ENCODE data around the gene BBX. TPM values are rescaled to one million over a fixed set of nuclear protein-coding genes. Genes with fewer than 3 reads are reported as not detected.

BBX gene
- total RNA-seq, 2 experiments from 2014 or later: 42.9 to 48.0 TPM

DNA sequence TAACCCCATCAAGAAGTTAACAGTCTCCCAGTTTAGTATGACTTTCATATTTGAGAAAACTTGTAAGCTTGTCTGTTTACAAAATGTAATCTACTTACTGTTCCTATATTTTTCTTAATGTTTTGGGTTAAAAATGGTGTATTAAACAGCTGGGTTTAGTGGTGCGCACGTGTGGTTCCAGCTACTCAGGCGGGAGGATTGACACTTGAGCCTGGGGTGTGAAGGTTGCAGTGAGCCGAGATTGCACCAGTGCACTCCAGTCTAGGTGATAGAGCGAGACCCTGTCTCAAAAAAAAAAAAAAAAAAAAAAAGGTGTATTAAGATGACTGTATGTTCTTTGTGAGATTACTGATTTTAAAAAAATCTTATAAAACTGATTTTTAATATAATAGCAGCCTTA lies 69.3 kb downstream of the BBX start:
- POLR2A ChIA-PET: no interaction called here
- CTCF ChIA-PET: no interaction called here

DNA sequence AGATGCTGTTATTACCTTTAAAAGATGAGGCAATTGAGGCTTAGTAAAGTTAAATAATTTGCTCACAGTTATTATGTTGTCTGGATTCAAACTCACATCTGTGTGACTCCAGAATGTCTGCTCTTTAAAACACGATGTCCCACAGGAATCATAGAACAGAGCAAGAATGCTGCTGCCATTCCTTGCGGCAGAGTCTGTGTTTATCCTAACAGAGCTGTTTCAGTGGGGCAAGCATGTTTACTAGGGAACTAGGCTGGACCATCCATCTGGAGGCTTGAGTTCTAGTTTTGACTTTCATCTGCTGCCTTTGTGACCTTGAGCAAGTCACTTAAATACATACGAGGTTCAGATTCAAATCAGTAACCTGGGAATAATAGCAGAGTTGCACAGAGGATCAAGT lies 72.1 kb downstream of the BBX start:
- POLR2A ChIA-PET: no interaction called here
- CTCF ChIA-PET: no interaction called here

DNA sequence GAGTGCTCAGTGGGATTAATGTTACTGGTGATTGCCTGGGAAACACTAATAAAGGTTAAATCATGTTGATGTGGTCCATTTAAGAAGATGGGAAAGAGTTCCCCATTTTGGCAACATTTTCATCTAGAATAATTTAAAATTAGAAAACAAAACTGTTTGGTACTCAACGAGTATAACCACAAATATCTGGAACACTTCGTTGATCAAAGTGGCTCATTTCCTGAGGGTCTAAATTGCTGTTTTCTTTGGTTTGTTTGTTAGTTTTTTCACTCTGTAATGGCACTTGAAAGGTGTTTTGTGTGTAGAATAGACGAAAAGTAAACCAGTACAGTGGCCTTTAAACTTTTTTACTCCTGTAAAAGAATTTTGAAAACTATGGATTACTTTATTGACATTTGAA lies 73.9 kb downstream of the BBX start:
- ChIA-PET CTCF (no interaction called here), POLR2A (no interaction called here)

DNA sequence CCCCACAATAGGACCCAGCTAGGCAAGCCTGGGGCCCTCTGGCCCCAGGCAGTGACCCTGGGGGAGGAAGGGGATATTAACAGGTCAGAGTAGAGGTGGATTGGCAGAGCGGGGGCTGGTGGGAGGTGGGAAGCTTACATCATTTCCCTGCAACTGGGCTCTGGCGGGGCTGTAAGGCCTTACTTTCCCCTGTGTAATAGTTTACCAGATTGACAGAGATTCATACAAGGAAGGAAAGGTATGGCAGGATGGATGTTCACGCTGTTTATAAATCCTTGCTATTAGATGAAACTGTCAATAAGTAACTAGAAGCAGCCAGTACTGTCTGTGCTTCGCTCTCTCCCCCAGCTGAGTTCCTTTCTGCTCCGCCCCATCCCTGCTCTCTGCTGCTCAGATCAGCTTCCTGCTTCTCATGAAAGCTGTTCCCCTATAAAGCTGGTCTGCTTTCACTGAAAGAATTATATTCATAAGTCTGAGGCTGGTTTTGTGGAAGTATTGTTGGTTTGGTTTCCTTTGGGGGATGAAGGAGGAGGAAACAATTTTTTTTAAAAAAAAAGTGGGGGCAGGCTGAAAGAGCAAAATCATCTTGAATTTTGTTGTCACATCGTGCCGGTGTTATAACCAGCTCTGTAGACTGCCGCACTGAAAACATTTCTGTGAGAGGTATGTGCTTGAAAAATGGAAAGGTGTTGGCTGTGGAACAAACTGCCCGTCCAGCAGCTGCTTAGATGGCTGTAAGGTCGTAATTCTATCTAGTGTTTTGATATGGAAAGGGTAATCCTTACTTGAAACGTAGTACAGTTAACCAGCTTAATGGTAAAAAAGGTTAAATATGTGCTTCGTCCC lies 76.4 kb downstream of the BBX start:
- CTCF ChIA-PET: interaction anchor here (0.9 to 2.1 kb wide), 4 partner anchors 8 to 168 kb away, joined by 3 to 5 read pairs (median 3); no protein-coding TSS in a partner anchor
- POLR2A ChIA-PET: interaction anchor here (1.2 kb wide), 1 partner anchor 168 kb away, joined by 3 read pairs; no protein-coding TSS in a partner anchor

DNA sequence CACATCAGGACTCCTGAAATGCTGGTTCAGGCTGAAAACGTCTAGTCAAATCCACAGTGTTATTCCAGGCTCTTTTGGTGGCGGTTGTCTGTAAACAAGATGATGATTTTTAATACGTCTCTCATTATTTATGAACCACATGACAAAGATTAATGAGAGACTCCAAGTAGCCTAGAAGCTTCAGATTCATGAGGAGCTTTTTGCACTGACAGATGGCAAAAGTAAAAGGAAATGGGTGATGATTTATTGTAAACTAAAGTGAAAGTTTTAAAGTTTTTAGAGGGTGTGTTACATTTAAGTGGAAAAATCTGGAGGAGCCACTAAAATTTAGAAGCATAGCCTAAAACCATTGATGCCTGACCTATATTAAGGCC lies 77.0 kb downstream of the BBX start:
- POLR2A ChIA-PET: no interaction called here
- CTCF ChIA-PET: interaction anchor here (1.3 to 2.1 kb wide), 2 partner anchors 14 to 169 kb away, joined by 3 to 5 read pairs; no protein-coding TSS in a partner anchor

DNA sequence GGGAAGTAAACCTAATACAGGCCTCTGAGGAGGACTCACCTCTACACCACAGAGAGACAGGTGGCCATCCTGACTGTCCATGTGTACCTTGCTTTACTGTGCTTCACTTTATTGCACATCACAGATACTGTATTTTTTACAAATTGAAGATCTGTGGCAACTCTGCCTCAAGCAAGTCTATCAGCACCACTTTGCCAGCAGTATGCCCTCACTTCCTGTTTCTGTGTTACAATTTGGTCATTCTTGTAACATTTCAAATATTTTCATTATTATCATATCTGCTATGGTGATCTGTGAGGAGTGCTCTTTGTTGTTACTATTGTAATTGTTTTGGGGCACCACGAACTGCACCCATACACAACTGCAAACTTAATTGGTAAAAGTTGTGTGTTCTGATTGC lies 78.0 kb downstream of the BBX start:
- ChIA-PET CTCF (no interaction called here), POLR2A (no interaction called here)

DNA sequence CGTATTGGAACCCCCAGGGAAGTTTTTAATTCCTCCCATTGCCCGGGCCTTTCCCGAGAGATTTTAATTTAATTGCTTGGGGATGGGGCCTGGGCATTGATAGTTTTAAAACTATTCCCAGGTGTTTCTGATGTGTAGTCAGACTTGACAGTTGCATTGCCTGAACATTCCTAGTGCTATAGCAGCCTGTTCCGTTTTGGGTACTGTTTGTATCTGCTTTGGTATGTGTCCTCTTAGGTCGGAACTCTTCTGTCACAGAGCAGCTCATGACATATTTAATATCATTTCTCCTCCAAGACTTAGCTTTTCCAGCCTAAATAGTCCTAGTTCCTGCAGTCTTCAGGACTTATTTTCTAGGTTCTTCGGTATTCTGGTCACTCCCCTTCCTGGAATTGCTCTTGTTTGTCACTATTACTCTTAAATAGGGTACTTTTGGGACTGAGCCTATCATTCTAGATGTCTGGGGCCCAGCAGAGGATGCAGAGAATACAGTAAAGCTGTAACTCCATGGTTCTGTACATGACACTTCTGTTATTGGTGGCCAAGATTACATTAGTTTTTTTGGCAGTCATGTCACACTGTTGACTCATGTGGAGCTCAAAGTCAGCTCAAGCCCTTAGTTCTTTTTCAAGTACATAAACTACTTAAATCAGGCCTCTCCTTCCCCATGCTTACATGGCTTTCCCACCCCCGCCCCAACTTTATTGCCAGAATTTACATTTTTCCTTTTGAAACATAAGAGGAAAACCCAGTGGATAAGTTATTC lies 81.5 kb downstream of the BBX start:
- ChIA-PET POLR2A (no interaction called here), CTCF (no interaction called here)

DNA sequence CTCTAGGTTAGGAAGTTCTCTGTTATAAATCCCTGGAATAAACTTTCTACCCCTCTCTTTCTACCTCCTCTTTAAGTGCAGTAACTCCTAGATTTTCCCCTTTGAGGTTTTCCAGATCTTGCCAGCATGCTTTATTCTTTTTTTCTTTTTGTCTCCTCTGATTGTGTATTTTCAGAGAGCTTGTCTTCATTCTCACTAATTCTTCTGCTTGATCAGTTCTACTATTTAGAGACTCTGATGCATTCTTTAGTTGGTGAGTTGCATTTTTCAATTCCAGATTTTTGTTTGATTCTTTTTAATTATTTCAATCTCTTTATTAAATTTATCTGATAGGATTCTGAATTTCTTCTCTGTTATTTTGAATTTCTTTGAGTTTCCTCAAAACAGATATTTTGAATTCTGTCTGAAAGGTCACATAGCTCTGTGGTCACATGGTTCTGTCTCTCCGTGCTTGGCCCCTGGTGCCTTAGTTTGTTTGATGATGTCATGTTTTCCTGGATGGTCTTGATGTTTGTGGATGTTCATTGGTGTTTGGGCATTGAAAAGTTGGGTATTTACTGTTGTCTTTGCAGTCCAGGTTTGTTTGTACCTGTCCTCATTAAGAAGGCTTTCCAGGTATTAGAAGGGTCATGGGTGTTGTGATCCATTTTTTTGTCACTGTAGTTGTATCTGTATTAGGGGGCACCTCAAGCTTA lies 89.2 kb downstream of the BBX start:
- POLR2A ChIA-PET: no interaction called here
- CTCF ChIA-PET: interaction anchor here (1.1 kb wide), 1 partner anchor 14 kb away, joined by 3 read pairs; no protein-coding TSS in a partner anchor

DNA sequence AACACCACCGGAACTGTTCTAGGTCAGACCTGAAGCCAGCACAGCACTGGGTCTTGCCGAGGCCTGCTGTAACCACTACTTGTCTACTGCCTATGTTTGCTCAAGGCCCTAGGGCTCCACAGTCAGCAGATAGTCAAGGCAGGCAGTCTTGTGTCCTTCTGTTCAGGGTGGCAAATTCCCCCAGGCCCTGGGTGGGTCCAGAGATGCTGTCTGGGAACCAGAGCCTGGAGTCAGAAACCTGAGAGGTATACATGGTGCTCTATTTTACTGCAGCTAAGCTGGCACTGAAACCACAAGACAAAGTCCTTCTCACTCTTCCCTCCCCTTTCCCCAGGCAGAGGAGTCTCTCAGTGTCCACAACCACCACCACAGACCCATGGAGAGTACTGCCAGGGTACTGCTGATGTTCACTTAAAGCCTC lies 89.9 kb downstream of the BBX start:
- ChIA-PET CTCF (no interaction called here), POLR2A (no interaction called here)

DNA sequence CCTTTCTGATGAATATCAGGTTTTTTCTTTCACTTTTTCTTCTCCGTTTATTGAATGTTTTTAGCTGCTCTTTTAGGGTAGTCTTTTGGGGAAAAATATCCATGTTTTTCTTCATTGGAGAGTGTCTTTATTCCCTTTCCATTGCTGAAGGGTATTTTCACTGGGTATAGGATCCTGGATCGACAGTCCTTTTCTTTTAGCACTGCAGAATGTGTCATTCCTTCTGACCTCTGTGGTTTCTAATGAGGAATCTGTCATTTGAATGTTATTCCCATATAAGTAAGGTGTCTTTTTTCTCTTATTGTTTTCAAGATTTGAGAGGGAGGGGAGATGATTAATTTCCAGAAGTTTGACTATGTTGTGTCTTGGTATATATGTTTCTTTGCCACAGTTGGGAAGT lies 96.8 kb downstream of the BBX start:
- ChIA-PET CTCF (no interaction called here), POLR2A (no interaction called here)

DNA sequence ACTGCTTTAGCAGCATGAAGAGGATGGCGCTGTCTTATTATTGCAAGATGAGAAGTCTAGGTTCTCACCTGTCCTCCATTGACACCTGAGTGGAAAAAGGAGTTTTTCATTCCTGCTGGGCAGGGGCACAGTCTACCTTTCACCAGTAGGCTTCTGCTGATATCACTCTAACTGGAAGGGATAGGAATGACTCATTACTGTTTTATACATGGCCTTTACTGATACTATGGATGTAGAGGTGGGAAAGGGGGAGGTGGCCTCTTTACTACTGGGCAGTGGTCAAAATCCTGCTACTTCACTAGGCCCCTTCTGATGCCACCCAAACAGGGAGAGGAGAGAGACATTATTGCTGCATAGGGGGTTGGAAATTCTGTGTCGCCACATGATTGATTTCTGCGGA lies 97.8 kb downstream of the BBX start:
- CTCF ChIA-PET: no interaction called here
- POLR2A ChIA-PET: no interaction called here

DNA sequence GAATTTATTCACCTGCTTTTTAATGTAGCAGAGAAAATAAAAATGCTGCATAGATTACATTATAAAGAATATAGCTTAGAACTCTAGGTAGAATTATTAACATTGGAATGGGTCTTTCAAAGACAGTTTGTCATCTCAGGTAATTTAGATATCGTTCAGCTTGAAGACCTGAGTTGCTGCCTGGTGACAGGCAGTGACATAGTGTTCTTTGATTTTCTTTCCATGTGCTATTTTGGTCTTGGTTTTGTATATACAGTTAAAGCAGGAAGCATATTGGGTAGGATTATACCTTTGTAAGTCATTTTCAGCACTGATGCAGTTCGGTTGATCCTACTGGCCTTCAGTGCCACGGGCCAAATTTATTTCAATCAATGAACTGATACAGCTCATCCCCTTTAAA lies 98.7 kb downstream of the BBX start:
- POLR2A ChIA-PET: no interaction called here
- CTCF ChIA-PET: no interaction called here

DNA sequence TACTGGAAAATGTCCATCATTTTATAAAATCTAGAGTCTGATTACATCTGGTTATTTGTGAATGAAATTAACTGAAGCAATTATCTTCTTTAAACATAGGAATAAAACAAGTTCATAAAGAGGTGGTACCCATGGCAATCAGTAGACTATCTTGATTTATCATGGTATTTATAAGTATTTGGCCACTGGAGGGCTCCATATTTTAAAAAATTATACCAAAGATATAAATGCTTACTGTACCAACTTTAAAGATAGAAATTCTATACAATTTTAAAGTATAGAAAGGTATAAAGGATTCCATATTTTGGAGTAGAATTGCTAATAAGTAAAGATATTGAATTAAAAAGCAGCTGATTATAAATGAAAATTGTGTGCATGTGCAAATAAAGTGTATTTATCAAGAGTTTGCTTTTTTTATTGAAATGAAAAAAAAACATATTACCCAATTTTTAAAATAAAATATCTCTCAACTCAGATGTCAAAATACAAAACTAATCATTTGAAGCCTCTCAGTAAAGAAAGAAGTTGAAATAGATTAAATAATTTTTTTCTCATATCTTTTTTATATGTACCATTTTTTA lies 105.3 kb downstream of the BBX start:
- CTCF ChIA-PET: no interaction called here

DNA sequence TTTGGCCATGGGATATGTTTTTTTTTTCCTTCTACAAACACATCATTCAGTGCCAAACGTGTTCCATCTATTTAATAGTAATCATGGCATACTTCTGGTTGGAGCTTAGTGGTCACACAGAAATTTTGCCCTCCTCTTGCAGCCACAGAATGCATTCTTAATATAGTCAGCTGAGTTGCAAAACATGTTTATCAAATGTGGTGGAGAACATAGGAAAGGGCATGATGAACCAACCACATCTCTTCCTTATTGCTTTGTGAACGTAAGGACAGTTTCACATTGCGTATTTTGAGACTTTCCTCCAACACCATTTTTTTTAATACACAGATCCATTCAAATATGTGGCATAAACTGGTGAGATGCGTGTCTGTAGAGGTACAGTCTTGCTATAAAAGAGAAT lies 106.8 kb downstream of the BBX start:
- ChIA-PET CTCF (interaction anchor here (0.6 to 0.9 kb wide), 2 partner anchors 94 to 106 kb away, joined by 3 read pairs; no protein-coding TSS in a partner anchor), POLR2A (no interaction called here)

More for the DNA sequence above, 105.3 kb downstream of the BBX start:
- POLR2A ChIA-PET: no interaction called here

DNA sequence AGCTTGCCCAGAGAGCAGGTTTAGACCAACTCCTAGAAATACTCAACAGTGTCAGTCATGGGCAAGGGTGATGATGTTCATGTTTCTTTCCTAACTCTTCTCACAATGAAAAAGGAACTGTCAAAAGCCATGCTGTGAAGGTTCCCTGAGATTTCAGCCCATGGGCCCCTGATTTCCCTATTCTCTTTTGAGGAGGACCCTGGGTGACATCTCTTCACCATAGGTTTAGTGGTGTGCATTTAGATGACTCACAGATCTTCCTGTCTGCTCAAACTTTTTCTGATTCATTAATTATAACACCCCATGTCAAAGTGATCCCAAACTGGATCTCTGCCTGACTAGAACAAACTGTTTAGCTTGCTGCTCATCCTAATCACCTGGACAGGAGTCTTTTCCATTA lies 108.0 kb downstream of the BBX start:
- ChIA-PET POLR2A (no interaction called here), CTCF (no interaction called here)

DNA sequence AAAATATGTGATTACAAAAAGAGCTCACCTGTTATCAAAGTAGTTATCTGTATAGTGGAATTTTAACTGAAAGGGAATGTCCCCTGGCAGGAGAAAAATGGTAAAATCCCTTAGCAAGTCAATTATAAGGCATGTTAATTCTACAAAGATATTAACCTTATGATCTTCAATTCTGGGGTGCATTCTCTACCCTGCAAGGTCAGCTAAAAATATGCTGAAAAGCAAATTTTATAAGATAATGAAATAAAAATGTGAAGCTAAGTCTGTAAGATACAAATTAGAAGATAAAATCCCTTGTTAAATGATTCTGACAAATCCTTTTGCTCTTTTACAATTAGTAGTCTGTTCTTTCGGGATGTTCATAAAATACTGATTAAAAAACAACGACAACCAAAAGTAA lies 109.8 kb downstream of the BBX start:
- CTCF ChIA-PET: interaction anchor here (1.0 kb wide), 1 partner anchor 11 kb away, joined by 3 read pairs; no protein-coding TSS in a partner anchor
- POLR2A ChIA-PET: no interaction called here

DNA sequence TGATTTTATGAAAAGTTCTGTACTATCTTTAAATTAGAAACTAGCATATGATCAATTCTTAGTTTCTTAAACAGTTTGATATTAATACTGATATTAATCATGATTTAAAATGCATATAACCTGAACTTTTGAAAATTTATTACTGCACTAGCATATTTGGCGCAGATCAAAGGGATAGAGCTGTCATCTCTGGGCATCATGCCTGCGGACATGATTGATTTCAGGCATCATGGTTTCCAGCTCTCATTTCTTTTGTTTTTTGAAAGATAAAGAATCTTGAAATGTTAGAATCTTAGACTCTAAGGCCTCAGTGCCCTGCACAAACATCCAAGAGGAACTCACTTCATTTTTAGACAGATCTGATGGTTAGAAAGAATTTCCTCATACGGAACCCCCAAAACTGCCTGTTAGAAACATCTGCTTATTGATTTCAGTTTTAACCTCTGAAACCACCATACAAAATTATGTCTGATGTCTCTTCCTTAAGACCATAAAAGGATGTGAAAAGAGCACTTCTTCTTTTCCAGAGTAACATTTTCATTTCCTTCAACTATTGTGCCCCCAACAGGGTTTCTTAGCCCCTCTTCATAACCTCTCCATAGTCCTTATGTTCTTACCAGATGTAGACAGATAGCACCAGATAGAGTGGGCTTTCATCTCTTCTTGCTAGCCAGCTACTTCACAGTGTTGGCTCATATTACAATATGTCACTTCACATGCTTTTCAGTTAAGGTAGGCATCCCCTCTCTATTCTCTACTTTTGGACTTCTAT lies 110.8 kb downstream of the BBX start:
- CTCF ChIA-PET: no interaction called here
- POLR2A ChIA-PET: no interaction called here

DNA sequence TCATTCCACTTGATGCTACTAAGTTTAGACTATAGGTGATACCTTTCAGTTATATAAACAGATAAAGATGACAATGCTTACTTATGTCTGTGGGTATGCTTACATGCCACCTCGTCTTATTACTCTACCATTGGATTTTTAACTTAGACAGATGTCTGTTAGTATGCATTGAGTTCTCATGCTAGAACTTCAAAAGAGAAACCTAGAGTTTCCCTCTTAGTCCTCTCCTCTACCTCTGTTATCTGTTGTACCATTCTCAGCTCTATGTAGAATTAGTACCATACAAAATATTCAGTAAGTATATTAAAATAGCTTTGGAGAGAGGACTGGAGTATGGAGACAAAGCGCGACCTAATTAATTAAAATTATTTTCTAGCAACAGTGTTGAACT lies 111.3 kb downstream of the BBX start:
- CTCF ChIA-PET: no interaction called here
- POLR2A ChIA-PET: no interaction called here

DNA sequence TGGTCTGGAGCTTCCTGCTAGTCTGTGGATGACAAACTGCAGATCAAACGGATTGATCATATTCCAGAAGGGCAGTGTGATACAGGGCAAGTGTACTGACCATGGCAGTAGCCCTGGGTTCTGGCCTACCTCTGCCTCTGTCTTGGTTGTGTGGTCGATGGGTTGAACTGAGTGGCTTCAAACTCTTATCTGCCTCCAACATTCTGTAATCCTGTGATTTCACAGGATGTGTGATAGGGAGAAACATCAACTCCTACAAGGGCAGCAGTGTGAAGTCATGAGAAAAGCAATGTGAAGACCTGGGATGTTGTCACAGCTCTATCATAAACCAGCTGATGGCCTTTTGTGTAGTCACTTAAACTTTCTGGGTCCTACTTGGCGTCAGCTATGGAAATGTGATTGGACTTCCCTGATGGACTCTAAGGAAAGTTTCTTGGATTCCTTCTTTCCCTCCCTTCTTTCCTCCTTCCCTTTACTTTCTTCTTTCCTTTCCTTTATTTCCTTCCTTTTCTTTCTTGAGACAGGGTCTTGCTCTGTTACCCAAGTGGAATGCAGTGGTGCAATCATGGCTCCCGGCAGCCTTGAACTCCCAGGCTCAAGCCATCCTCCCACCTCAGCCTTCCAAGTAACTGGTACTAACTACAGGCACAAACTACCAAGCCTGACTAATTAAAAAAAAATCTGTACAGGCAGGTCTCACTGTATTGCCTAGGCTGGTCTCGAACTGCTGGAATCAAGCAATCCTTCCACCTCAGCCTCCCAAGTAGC lies 114.8 kb downstream of the BBX start:
- ChIA-PET POLR2A (no interaction called here), CTCF (interaction anchor here (0.5 kb wide), 1 partner anchor 53 kb away, joined by 4 read pairs; no protein-coding TSS in a partner anchor)
